Left lung (tissue), 10 donors: ENCODE measurements around the gene MUSTN1. TPM values are rescaled to one million over a fixed set of nuclear protein-coding genes. Genes with fewer than 3 reads are reported as not detected.
A peak's percentile ranks its signal among the peaks of the same experiment; 100 is the strongest.

Experiments used
- ATAC-seq: fragments of 200-7000 bp; cut with Tn5 transposase; one replicate; pipeline ENCODE4 v1.9.1; 2020; ENCODE audit warnings: moderate library complexity
- DNase-seq, 4 donors: peaks; one replicate each; pipeline ENCODE4 v3.0.0-alpha.2; 2013 to 2020
- H3K27ac ChIP-seq, 2 donors: fragments of 200-600 bp; sonication (generic) in 1 of 2; one replicate each; pipeline versions ENCODE4 v1.5.0 to v1.8.0; 2020 to 2021
- H3K27me3 ChIP-seq, 2 donors: fragments of 200-600 bp; sonication (generic) in 1 of 2; one replicate each; pipeline versions ENCODE4 v1.5.0 to v1.8.0; 2020 to 2021
- H3K36me3 ChIP-seq, 2 donors: fragments of 200-600 bp; sonication (generic) in 1 of 2; one replicate each; pipeline versions ENCODE4 v1.5.0 to v1.8.0; 2020 to 2021
- H3K4me1 ChIP-seq, 2 donors: fragments of 200-600 bp; one replicate each; pipeline ENCODE4 v1.8.0; 2021
- H3K4me3 ChIP-seq, 2 donors: fragments of 200-600 bp; sonication (generic) in 1 of 2; one replicate each; pipeline versions ENCODE4 v1.5.0 to v1.8.0; 2020 to 2021; ENCODE audit warnings: mild to moderate bottlenecking in 1 of 2
- H3K9me3 ChIP-seq, 2 donors: fragments of 200-600 bp; sonication (generic) in 1 of 2; one replicate each; pipeline versions ENCODE4 v1.5.0 to v1.8.0; 2020 to 2021
- intact Hi-C, 2 donors: fragments of 100-400 bp; cut with DNase I; formaldehyde crosslinking; loops; one replicate each; pipeline versions ENCODE4 v1.11.2 to v1.14.2; 2022
- polyA plus RNA-seq, 6 donors: library from polyadenylated mRNA; unstranded; fragments of 120-200 nt; gene quantifications; one replicate each; pipeline ENCODE4 v1.2.1, GENCODE V29; 2013; ENCODE audit not compliant: insufficient read length in 6 of 6
- total RNA-seq, 2 donors: library from RNA; stranded (reverse); fragmentation: NEBNext Ultra II Directional; extraction: Animal tissue kit (Norgen Biotek cat#: 25700); gene quantifications; one replicate each; pipeline ENCODE4 v1.2.1, GENCODE V29; 2021
- TF ChIP-seq, protein P1 (sequence below), 2 donors: fragments of 200-600 bp; sonication (generic) in 1 of 2; IDR thresholded peaks; one replicate each; pipeline versions ENCODE4 v1.5.0 to v1.8.0; 2021; ENCODE audit warnings: antibody characterized with exemption in 2 of 2
- donor health status: DM: no; HTN: yes; CAD: no.
- donor health status: DM: no; HTN: no; CAD: no.

MUSTN1 gene
- total and polyA plus RNA-seq, 8 donors: 0.34 to 7.5 (median 1.1) TPM; not detected in 1

DNA sequence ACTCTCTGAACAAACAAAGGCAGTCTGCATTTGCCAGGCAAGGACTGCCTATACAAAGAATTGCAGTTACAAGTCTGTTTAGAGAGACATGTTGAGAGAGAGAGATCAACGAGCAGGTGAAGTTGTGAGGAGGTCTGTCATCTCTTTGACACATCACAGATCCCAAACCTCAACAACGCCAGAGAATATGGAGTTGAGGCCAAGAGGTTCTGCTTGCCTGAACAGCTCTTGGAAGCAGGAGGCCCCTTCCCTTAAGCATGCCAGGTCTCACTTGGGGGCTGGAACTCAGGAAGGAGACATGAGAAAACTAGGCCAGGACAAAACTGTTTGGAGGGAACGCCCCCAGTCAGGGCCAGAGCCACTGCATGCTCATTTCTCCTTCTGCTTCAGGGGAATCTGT lies 22.3 kb upstream of the MUSTN1 start:
- Histone ChIP-seq H3K27ac (no peak overlapping the region), H3K4me1 (peaks cover 0 to 4% of the 10 kb centered on the region in 2 donors), H3K4me3 (no peak overlapping the region), H3K36me3 (peaks cover 0 to 28% of the 10 kb centered on the region in 2 donors), H3K27me3 (no peaks in the 10 kb centered on the region), H3K9me3 (no peaks in the 10 kb centered on the region)
- no peak for DNase-seq
- no peak for ATAC-seq
- intact Hi-C loops: no loop called here
- TF ChIP-seq, protein P1, sequence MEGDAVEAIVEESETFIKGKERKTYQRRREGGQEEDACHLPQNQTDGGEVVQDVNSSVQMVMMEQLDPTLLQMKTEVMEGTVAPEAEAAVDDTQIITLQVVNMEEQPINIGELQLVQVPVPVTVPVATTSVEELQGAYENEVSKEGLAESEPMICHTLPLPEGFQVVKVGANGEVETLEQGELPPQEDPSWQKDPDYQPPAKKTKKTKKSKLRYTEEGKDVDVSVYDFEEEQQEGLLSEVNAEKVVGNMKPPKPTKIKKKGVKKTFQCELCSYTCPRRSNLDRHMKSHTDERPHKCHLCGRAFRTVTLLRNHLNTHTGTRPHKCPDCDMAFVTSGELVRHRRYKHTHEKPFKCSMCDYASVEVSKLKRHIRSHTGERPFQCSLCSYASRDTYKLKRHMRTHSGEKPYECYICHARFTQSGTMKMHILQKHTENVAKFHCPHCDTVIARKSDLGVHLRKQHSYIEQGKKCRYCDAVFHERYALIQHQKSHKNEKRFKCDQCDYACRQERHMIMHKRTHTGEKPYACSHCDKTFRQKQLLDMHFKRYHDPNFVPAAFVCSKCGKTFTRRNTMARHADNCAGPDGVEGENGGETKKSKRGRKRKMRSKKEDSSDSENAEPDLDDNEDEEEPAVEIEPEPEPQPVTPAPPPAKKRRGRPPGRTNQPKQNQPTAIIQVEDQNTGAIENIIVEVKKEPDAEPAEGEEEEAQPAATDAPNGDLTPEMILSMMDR (IDR thresholded peaks at IDR 0.05): no peak

DNA sequence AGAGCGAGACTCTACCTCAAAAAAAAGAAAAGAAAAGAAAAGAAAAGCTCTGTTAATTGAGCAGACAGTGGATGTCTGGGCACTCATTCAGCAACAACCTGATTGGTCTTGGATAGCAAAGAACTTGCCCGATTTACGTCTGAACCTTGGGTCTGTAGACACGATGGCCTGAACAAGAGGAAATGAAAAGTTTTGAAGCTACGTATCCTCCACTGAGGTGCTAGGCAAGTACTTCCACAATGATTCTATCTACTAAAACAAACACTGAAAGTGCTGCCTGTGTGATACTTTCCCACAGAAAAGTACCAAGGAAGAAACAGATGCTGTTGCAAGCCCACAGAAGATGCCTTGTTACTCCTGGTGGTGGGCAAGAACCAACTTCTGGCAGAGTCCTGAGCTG lies 21.8 kb upstream of the MUSTN1 start:
- no peak overlapping the region for H3K27ac ChIP-seq
- TF ChIP-seq, protein P1 (IDR thresholded peaks at IDR 0.05): no peak
- H3K4me1 ChIP-seq: peaks cover 0 to 4% of the 10 kb centered on the region in 2 donors
- H3K4me3 ChIP-seq: no peak overlapping the region
- no peaks in the 10 kb centered on the region for H3K27me3 ChIP-seq
- intact Hi-C loops: no loop called here
- H3K9me3 ChIP-seq: no peaks in the 10 kb centered on the region
- H3K36me3 ChIP-seq: peaks cover 0 to 33% of the 10 kb centered on the region in 2 donors
- ATAC-seq (no peak), DNase-seq (no peak)

DNA sequence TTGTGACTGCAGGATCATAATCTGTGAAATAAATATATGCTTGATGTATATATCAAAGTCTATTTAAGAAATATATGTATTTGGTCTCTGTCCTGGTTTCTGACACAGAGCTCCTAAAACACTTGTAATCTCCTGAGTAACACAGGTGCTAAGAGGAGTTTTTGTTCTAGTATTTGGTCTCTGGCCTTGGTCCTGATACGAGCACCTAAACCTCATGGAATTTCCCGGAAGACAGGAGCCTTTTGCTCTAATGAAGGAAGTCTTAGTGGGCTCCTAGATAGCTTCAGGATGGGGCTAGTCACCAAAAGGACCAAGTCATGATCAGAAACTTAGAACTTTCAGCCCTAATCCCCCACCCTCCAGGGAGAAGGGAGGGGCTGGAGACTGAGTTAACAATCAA lies 19.2 kb upstream of the MUSTN1 start:
- Histone ChIP-seq H3K36me3 (peaks cover 0 to 52% of the 10 kb centered on the region in 2 donors), H3K4me3 (no peak overlapping the region), H3K27me3 (no peaks in the 10 kb centered on the region), H3K9me3 (no peaks in the 10 kb centered on the region), H3K4me1 (peaks cover 0 to 4% of the 10 kb centered on the region in 2 donors), H3K27ac (no peak overlapping the region)
- intact Hi-C loops: no loop called here
- ATAC-seq (no peak), DNase-seq (no peak)
- TF ChIP-seq, protein P1 (IDR thresholded peaks at IDR 0.05): no peak

DNA sequence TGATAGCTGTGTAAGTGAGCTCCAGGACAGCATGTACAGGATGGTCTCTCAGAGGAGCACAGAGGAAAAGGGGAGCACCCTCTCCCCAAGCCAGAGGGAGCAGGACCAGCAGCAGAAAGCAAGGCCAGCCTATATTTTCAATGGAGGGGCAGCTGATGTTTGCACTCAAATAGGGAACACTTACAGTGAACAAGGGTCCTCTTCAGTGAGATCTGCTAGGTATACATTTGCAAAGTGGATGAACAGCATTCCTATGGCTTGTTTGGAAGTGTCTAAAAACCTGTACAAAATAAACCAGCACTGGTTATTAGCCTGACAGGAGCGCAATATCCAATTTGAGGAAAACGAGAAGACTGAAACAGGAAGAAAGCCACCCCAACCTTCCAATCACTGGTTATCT lies 17.6 kb upstream of the MUSTN1 start:
- H3K9me3 ChIP-seq: no peaks in the 10 kb centered on the region
- intact Hi-C loops: no loop called here
- H3K4me3 ChIP-seq: no peak overlapping the region
- TF ChIP-seq, protein P1 (IDR thresholded peaks at IDR 0.05): no peak
- peaks cover 0 to 4% of the 10 kb centered on the region in 2 donors for H3K4me1 ChIP-seq
- peaks cover 0 to 68% of the 10 kb centered on the region in 2 donors for H3K36me3 ChIP-seq
- ATAC-seq (peak; percentile 59), DNase-seq (peak in 1 of 4 donors; percentile 38)
- no peak overlapping the region for H3K27ac ChIP-seq
- H3K27me3 ChIP-seq: no peaks in the 10 kb centered on the region

DNA sequence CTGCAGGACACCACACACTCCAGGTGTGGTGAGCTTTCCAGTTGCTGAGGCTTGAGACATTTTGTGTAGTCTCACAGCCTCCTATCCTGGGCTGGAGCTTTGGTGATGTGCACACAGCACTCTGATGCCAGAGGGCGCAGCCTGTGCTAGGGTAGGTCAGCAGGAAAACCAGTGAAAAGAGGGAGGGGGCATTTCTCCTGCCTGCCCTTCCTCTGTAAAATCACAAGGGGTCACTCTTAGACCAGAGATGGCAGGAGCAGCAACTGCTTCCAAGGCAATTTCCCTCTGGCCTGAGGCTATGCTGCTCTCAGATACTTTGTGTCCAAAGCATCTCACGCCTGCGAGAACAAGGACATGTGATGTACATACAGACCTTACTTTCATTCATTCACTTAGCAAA lies 16.5 kb upstream of the MUSTN1 start:
- ATAC-seq (peak; percentile 87), DNase-seq (peak in 1 of 4 donors; percentile 52)
- Histone ChIP-seq H3K9me3 (no peaks in the 10 kb centered on the region), H3K36me3 (peaks cover 0 to 68% of the 10 kb centered on the region in 2 donors), H3K4me1 (peaks cover 0 to 4% of the 10 kb centered on the region in 2 donors), H3K27ac (no peak overlapping the region), H3K4me3 (no peak overlapping the region), H3K27me3 (no peaks in the 10 kb centered on the region)
- intact Hi-C loops: no loop called here
- TF ChIP-seq, protein P1 (IDR thresholded peaks at IDR 0.05): peak; percentile 34
